ENCODE measurements around the gene SREBF2. TPM values are rescaled to one million over a fixed set of nuclear protein-coding genes. Genes with fewer than 3 reads are reported as not detected.

The SREBF2 gene
- total and polyA plus RNA-seq, 10 of the 15 experiments (the other 5 are each of a cell fraction or from before 2014, with no cell fraction given): 2.4 to 177 (median 78.8) TPM

DNA sequence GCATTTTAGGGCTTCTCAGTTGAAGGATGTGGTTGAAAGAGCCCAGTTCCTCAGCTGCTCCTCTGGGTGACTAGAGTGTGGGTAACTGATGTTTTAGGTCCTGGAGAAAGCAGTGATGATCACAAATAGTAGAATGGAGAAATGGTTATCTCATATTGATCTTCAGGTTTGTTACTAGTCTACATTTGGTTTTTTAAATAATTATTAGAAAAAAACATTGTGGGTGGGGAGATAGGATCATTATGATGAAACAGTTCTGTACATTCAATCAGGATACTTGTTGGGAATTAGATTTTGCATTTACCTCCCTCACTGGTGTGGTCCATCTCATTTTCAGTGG, 24.9 kb downstream of the SREBF2 start:
- in situ Hi-C loops (cut with MboI): no loop called here
- H3K27ac ChIP-seq (ENCODE audit: control insufficient read depth, insufficient read depth): no peak overlapping the region
- POLR2A ChIA-PET: interaction anchor here (1.0 to 11.8 kb wide), 7 partner anchors 13 to 91 kb away, joined by 3 to 135 read pairs (median 4); no protein-coding TSS in a partner anchor
- H3K79me2 ChIP-seq (ENCODE audit: control insufficient read depth, insufficient read depth, low read length): peaks cover 85% of the 10 kb centered on the region
- FAIRE-seq (no peak), ATAC-seq (no peak), DNase-seq (ENCODE audit: low read depth, low spot score) (no peak)
- peaks cover 52% of the 10 kb centered on the region for H3K4me1 ChIP-seq (ENCODE audit: control insufficient read depth, insufficient read depth, low read length)
- CTCF ChIA-PET: interaction anchor here (0.9 to 5.8 kb wide), 13 partner anchors 11 to 160 kb away, joined by 3 to 51 read pairs (median 8); partner anchors contain the start of genes CCDC134, MEI1 and SREBF2
- SMC1A ChIA-PET (ENCODE audit: uncharacterized antibody, unreplicated experiment): interaction anchor here (0.5 to 5.9 kb wide), 14 partner anchors 13 to 159 kb away, joined by 3 to 96 read pairs (median 6); partner anchors contain the start of genes CCDC134, MEI1 and SREBF2
- H2AFZ ChIP-seq (ENCODE audit: control insufficient read depth, low read depth, low read length): no peak overlapping the region
- no peak overlapping the region for H3K9ac ChIP-seq (ENCODE audit: control insufficient read depth, insufficient read depth, low read length)
- RAD21 ChIA-PET (ENCODE audit: unreplicated experiment): interaction anchor here (0.9 to 3.5 kb wide), 10 partner anchors 14 to 111 kb away, joined by 3 to 20 read pairs (median 6); no protein-coding TSS in a partner anchor
- peaks cover 0 to 3% of the 10 kb centered on the region in 2 experiments; a peak in 1 of 4 replicates for H3K36me3 ChIP-seq (ENCODE audit: control insufficient read depth in 2 of 2, insufficient read depth in 2 of 2, low read length in 1 of 2)
- intact Hi-C loops (cut with micrococcal nuclease; ENCODE audit: unreplicated experiment): loop anchor here (1.0 to 5.0 kb wide), 2 partner anchors 36 to 112 kb away; no protein-coding TSS in a partner anchor
- H3K4me2 ChIP-seq (ENCODE audit: control insufficient read depth, insufficient read depth): no peak overlapping the region
- H3K4me3 ChIP-seq: no peak overlapping the region
- H3K27me3 ChIP-seq (replicated peaks in 1 of 2; ENCODE audit: control insufficient read depth in 2 of 2, insufficient read depth in 2 of 2, low read length in 1 of 2): no peaks in the 10 kb centered on the region
- no TSS peak for BruUV-seq (replicated peaks)
- H3K9me3 ChIP-seq (replicated peaks; ENCODE audit: control insufficient read depth, insufficient read depth, low read length): no peaks in the 10 kb centered on the region
- TF ChIP-seq SMC3 (IDR thresholded peaks at IDR 0.05; ENCODE audit: borderline replicate concordance, low read length): no peak
- no peak for TF ChIP-seq ETV6 (conservative IDR thresholded peaks at IDR 0.05 in 1 of 2, IDR thresholded peaks at IDR 0.05 in 1 of 2; ENCODE audit: borderline replicate concordance in 1 of 2, low read depth in 1 of 2)
- TF ChIP-seq, protein P1, sequence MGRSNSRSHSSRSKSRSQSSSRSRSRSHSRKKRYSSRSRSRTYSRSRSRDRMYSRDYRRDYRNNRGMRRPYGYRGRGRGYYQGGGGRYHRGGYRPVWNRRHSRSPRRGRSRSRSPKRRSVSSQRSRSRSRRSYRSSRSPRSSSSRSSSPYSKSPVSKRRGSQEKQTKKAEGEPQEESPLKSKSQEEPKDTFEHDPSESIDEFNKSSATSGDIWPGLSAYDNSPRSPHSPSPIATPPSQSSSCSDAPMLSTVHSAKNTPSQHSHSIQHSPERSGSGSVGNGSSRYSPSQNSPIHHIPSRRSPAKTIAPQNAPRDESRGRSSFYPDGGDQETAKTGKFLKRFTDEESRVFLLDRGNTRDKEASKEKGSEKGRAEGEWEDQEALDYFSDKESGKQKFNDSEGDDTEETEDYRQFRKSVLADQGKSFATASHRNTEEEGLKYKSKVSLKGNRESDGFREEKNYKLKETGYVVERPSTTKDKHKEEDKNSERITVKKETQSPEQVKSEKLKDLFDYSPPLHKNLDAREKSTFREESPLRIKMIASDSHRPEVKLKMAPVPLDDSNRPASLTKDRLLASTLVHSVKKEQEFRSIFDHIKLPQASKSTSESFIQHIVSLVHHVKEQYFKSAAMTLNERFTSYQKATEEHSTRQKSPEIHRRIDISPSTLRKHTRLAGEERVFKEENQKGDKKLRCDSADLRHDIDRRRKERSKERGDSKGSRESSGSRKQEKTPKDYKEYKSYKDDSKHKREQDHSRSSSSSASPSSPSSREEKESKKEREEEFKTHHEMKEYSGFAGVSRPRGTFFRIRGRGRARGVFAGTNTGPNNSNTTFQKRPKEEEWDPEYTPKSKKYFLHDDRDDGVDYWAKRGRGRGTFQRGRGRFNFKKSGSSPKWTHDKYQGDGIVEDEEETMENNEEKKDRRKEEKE (IDR thresholded peaks at IDR 0.05): no peak
- no peak for TF ChIP-seq RB1 (IDR thresholded peaks at IDR 0.05; ENCODE audit: borderline replicate concordance)
- TF ChIP-seq NFXL1 (IDR thresholded peaks at IDR 0.05; ENCODE audit: borderline replicate concordance): no peak
- TF ChIP-seq, protein P2, sequence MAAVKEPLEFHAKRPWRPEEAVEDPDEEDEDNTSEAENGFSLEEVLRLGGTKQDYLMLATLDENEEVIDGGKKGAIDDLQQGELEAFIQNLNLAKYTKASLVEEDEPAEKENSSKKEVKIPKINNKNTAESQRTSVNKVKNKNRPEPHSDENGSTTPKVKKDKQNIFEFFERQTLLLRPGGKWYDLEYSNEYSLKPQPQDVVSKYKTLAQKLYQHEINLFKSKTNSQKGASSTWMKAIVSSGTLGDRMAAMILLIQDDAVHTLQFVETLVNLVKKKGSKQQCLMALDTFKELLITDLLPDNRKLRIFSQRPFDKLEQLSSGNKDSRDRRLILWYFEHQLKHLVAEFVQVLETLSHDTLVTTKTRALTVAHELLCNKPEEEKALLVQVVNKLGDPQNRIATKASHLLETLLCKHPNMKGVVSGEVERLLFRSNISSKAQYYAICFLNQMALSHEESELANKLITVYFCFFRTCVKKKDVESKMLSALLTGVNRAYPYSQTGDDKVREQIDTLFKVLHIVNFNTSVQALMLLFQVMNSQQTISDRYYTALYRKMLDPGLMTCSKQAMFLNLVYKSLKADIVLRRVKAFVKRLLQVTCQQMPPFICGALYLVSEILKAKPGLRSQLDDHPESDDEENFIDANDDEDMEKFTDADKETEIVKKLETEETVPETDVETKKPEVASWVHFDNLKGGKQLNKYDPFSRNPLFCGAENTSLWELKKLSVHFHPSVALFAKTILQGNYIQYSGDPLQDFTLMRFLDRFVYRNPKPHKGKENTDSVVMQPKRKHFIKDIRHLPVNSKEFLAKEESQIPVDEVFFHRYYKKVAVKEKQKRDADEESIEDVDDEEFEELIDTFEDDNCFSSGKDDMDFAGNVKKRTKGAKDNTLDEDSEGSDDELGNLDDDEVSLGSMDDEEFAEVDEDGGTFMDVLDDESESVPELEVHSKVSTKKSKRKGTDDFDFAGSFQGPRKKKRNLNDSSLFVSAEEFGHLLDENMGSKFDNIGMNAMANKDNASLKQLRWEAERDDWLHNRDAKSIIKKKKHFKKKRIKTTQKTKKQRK (IDR thresholded peaks at IDR 0.05; ENCODE audit: low read depth, low read length): no peak
- no peak for TF ChIP-seq ZNF217 (IDR thresholded peaks at IDR 0.05)
- no peak for TF ChIP-seq HDGF (IDR thresholded peaks at IDR 0.05)
- no peak for TF ChIP-seq ZBED1 (IDR thresholded peaks at IDR 0.05; ENCODE audit: borderline replicate concordance)
- no peak for TF ChIP-seq TCF3 (IDR thresholded peaks at IDR 0.05; ENCODE audit: borderline replicate concordance, insufficient read depth, low read depth, low read length)
- no peak for TF ChIP-seq NRF1 (conservative IDR thresholded peaks at IDR 0.05; ENCODE audit: low read depth, low read length)
- no peak for TF ChIP-seq RAD21 (IDR thresholded peaks at IDR 0.05; ENCODE audit: insufficient read depth, low read depth, low read length)
- TF ChIP-seq, protein P3, sequence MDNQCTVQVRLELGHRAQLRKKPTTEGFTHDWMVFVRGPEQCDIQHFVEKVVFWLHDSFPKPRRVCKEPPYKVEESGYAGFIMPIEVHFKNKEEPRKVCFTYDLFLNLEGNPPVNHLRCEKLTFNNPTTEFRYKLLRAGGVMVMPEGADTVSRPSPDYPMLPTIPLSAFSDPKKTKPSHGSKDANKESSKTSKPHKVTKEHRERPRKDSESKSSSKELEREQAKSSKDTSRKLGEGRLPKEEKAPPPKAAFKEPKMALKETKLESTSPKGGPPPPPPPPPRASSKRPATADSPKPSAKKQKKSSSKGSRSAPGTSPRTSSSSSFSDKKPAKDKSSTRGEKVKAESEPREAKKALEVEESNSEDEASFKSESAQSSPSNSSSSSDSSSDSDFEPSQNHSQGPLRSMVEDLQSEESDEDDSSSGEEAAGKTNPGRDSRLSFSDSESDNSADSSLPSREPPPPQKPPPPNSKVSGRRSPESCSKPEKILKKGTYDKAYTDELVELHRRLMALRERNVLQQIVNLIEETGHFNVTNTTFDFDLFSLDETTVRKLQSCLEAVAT (IDR thresholded peaks at IDR 0.05): no peak
- H4K20me1 ChIP-seq (ENCODE audit: control insufficient read depth, insufficient read depth): 0 out of 2 replicates have a peak, but pooled peaks cover 3% of the 10 kb centered on the region
